H9 (cell line): ENCODE measurements around the gene TYW1. TPM values are rescaled to one million over a fixed set of nuclear protein-coding genes. Genes with fewer than 3 reads are reported as not detected.
"Not testable (repeated sequence)": the region's sequence is repeated elsewhere in the genome, so short reads cannot be mapped to it uniquely, and the experiment has no call there.

ENCODE experiments used
- DNase-seq: peaks from one replicate; pipeline ENCODE4 v3.0.0-alpha.2; 2017
- H2AFZ ChIP-seq: one replicate; pipeline ENCODE4 v1.6.1; 2013; ENCODE audit warnings: mild to moderate bottlenecking, low read length, control low read depth, moderate library complexity
- H2AK5ac ChIP-seq: 2 replicates; pipeline ENCODE4 v1.6.1; 2013; ENCODE audit warnings: low read length, control low read depth, mixed read lengths; ENCODE audit not compliant: insufficient read length
- H2BK120ac ChIP-seq: one replicate; pipeline ENCODE4 v1.6.1; 2013; ENCODE audit warnings: low read depth, mild to moderate bottlenecking, low read length, control low read depth, inconsistent platforms; ENCODE audit not compliant: poor library complexity, severe bottlenecking
- H2BK12ac ChIP-seq: 2 replicates; pipeline ENCODE4 v1.6.1; 2013; ENCODE audit warnings: low read length, control low read depth, mixed read lengths, low read depth; ENCODE audit not compliant: insufficient read length
- H2BK15ac ChIP-seq: 2 replicates; pipeline ENCODE4 v1.6.1; 2013; ENCODE audit warnings: low read depth, low read length, control low read depth
- H2BK20ac ChIP-seq: one replicate; pipeline ENCODE4 v1.6.1; 2013; ENCODE audit warnings: low read depth, mild to moderate bottlenecking, low read length, control low read depth, inconsistent platforms; ENCODE audit not compliant: poor library complexity, severe bottlenecking
- H2BK5ac ChIP-seq: 2 replicates; pipeline ENCODE4 v1.6.1; 2013; ENCODE audit warnings: low read length, control low read depth, mixed read lengths; ENCODE audit not compliant: insufficient read length
- H3K14ac ChIP-seq: 2 replicates; pipeline ENCODE4 v1.6.1; 2013; ENCODE audit warnings: low read length, control low read depth; ENCODE audit not compliant: insufficient read depth
- H3K18ac ChIP-seq: 2 replicates; pipeline ENCODE4 v1.6.1; 2013; ENCODE audit warnings: low read depth, mild to moderate bottlenecking, mixed read lengths, low read length, control low read depth; ENCODE audit not compliant: insufficient read length
- H3K23ac ChIP-seq: 2 replicates; pipeline ENCODE4 v1.6.1; 2013; ENCODE audit warnings: low read length, control low read depth, mixed read lengths, low read depth; ENCODE audit not compliant: insufficient read length
- H3K23me2 ChIP-seq: 2 replicates; pipeline ENCODE4 v1.6.1; 2013; ENCODE audit warnings: low read depth, mild to moderate bottlenecking, mixed read lengths, low read length, control low read depth; ENCODE audit not compliant: insufficient read length, poor library complexity, severe bottlenecking
- H3K27ac ChIP-seq: 2 replicates; pipeline ENCODE4 v1.5.1; 2013; ENCODE audit warnings: low read length, control low read depth, mixed read lengths, low read depth; ENCODE audit not compliant: insufficient read length
- H3K27me3 ChIP-seq: 2 replicates; pipeline ENCODE4 v1.6.1; 2013; ENCODE audit warnings: low read length, control low read depth, inconsistent platforms; ENCODE audit not compliant: insufficient read depth
- H3K4ac ChIP-seq: 2 replicates; pipeline ENCODE4 v1.6.1; 2013; ENCODE audit warnings: low read depth, mild to moderate bottlenecking, control low read depth, inconsistent platforms, low read length, moderate library complexity
- H3K4me1 ChIP-seq: 2 replicates; pipeline ENCODE4 v1.6.1; 2013; ENCODE audit warnings: low read length, control low read depth, inconsistent platforms; ENCODE audit not compliant: insufficient read depth
- H3K4me2 ChIP-seq: 2 replicates; pipeline ENCODE4 v1.6.1; 2013; ENCODE audit warnings: low read length, control low read depth, mixed read lengths; ENCODE audit not compliant: insufficient read length, insufficient read depth
- H3K56ac ChIP-seq: 2 replicates; pipeline ENCODE4 v1.6.1; 2013; ENCODE audit warnings: low read depth, mild to moderate bottlenecking, mixed read lengths, low read length, control low read depth; ENCODE audit not compliant: insufficient read length
- H3K79me1 ChIP-seq: 2 replicates; pipeline ENCODE4 v1.6.1; 2013; ENCODE audit warnings: low read depth, mild to moderate bottlenecking, moderate library complexity, low read length, control low read depth, inconsistent platforms; ENCODE audit not compliant: insufficient read depth, poor library complexity, severe bottlenecking
- H3K79me2 ChIP-seq: 2 replicates; pipeline ENCODE4 v1.6.1; 2013; ENCODE audit warnings: low read length, control low read depth, inconsistent platforms; ENCODE audit not compliant: insufficient read depth
- H3K9ac ChIP-seq: 2 replicates; pipeline ENCODE4 v1.6.1; 2013; ENCODE audit warnings: low read length, control low read depth, mixed read lengths; ENCODE audit not compliant: insufficient read length; ENCODE audit errors: extremely low read depth
- H3K9me3 ChIP-seq: one replicate; pipeline ENCODE4 v1.6.1; 2013; ENCODE audit warnings: low read depth, low read length, inconsistent platforms; ENCODE audit not compliant: control insufficient read depth
- H3T11ph ChIP-seq: one replicate; pipeline ENCODE4 v1.6.1; 2013; ENCODE audit warnings: mild to moderate bottlenecking, low read length, control low read depth, inconsistent platforms
- H4K20me1 ChIP-seq: one replicate; pipeline ENCODE4 v1.6.1; 2013; ENCODE audit not compliant: control insufficient read depth, insufficient read length, insufficient read depth
- H4K5ac ChIP-seq: 2 replicates; pipeline ENCODE4 v1.6.1; 2013; ENCODE audit warnings: low read depth, mild to moderate bottlenecking, mixed read lengths, low read length, control low read depth; ENCODE audit not compliant: insufficient read length
- H4K8ac ChIP-seq: replicated peaks from 2 replicates; pipeline ENCODE4 v1.6.1; 2013; ENCODE audit warnings: low read length, control low read depth, mixed read lengths, low read depth; ENCODE audit not compliant: insufficient read length
- H4K91ac ChIP-seq: 2 replicates; pipeline ENCODE4 v1.6.1; 2013; ENCODE audit warnings: low read depth, mild to moderate bottlenecking, moderate library complexity, mixed read lengths, low read length, control low read depth; ENCODE audit not compliant: insufficient read length
- H3K27ac Mint-ChIP-seq, 3 experiments: 2 replicates in 2 of 3; 3 replicates in 1 of 3; pipeline ENCODE4 v1.8.0; 2020 to 2021; ENCODE audit warnings: mixed read lengths in 3 of 3, mild to moderate bottlenecking in 1 of 3, moderate library complexity in 1 of 3
- H3K27me3 Mint-ChIP-seq: 2 replicates; pipeline ENCODE4 v1.8.0; 2021; ENCODE audit warnings: low read depth, mild to moderate bottlenecking, moderate library complexity, mixed read lengths
- H3K36me3 Mint-ChIP-seq, 3 experiments: 2 replicates in 2 of 3; 3 replicates in 1 of 3; pipeline ENCODE4 v1.8.0; 2020 to 2021; ENCODE audit warnings: low read depth in 3 of 3, mixed read lengths in 3 of 3; ENCODE audit not compliant: insufficient read depth in 1 of 3
- H3K4me1 Mint-ChIP-seq, 2 experiments: 2 replicates each; pipeline ENCODE4 v1.8.0; 2020; ENCODE audit warnings: mixed read lengths in 2 of 2
- H3K4me3 Mint-ChIP-seq, 2 experiments: 2 replicates in 1 of 2; 3 replicates in 1 of 2; pipeline ENCODE4 v1.8.0; 2020 to 2021; ENCODE audit warnings: mild to moderate bottlenecking in 2 of 2, mixed read lengths in 2 of 2, moderate library complexity in 1 of 2
- H3K9me3 Mint-ChIP-seq, 2 experiments: 2 replicates in 1 of 2; 3 replicates in 1 of 2; pipeline ENCODE4 v1.8.0; 2020; ENCODE audit warnings: mild to moderate bottlenecking in 2 of 2, mixed read lengths in 2 of 2, moderate library complexity in 1 of 2
- WGBS: extraction: QIAGEN DNeasy Blood & Tissue Kit; methylation state at CpG from one replicate; pipeline ENCODE4 v1.1.7; 2013; ENCODE audit warnings: missing lambda C conversion rate, low lambda C conversion rate, mixed read lengths; ENCODE audit not compliant: insufficient read length; ENCODE audit errors: extremely low coverage; 5-methylcytosine and 5-hydroxymethylcytosine counted together
- total RNA-seq: library from RNA; stranded (reverse); gene quantifications from 2 replicates; pipeline ENCODE4 v1.2.1, GENCODE V29; 2021

The TYW1 gene
- total RNA-seq, 1 experiment from 2014 or later, result 22.3 TPM

GRCh38 chr7:67076120-67076519 lies 79.5 kb downstream of the TYW1 start:
- H2BK120ac ChIP-seq, H3K27ac ChIP-seq, H3K9me3 ChIP-seq, H3K23me2 ChIP-seq, H3K14ac ChIP-seq, H3K4me3 Mint-ChIP-seq, H3K4me2 ChIP-seq, H3T11ph ChIP-seq, H4K20me1 ChIP-seq, H4K91ac ChIP-seq, H3K4ac ChIP-seq, H3K9ac ChIP-seq, H3K18ac ChIP-seq, H3K27ac Mint-ChIP-seq, H3K4me1 Mint-ChIP-seq, DNase-seq, H3K27me3 ChIP-seq, H2AK5ac ChIP-seq, H2BK5ac ChIP-seq, H2AFZ ChIP-seq, H3K23ac ChIP-seq, H3K79me2 ChIP-seq, H2BK12ac ChIP-seq, H2BK15ac ChIP-seq, H3K56ac ChIP-seq, H3K4me1 ChIP-seq, H3K79me1 ChIP-seq, H3K27me3 Mint-ChIP-seq, H2BK20ac ChIP-seq, H4K5ac ChIP-seq, H4K8ac ChIP-seq: not testable (repeated sequence)
- H3K36me3 Mint-ChIP-seq, result peaks cover 35 to 54% (median 45%) of the 10 kb centered on the region in 3 experiments
- WGBS, result no CpG with 5 or more reads among the region's 2 CpGs
- peaks cover 18 to 37% of the 10 kb centered on the region in 2 experiments for H3K9me3 Mint-ChIP-seq

GRCh38 chr7:67082880-67083279 lies 86.2 kb downstream of the TYW1 start:
- not testable (repeated sequence) for H3T11ph ChIP-seq, H3K27me3 Mint-ChIP-seq, H3K14ac ChIP-seq, H3K4me2 ChIP-seq, H3K9ac ChIP-seq, H2BK120ac ChIP-seq, H3K18ac ChIP-seq, H3K23me2 ChIP-seq, H4K20me1 ChIP-seq, H3K79me1 ChIP-seq, H3K56ac ChIP-seq, H3K4ac ChIP-seq, H4K5ac ChIP-seq, H4K91ac ChIP-seq, H3K23ac ChIP-seq, H3K4me3 Mint-ChIP-seq, H3K79me2 ChIP-seq, H2BK15ac ChIP-seq, H3K4me1 Mint-ChIP-seq, H4K8ac ChIP-seq, H2BK12ac ChIP-seq, H3K27ac ChIP-seq, H2BK20ac ChIP-seq, H2BK5ac ChIP-seq, H3K4me1 ChIP-seq, H2AFZ ChIP-seq, H3K27me3 ChIP-seq, H2AK5ac ChIP-seq, DNase-seq, H3K9me3 ChIP-seq
- peaks cover 4 to 11% of the 10 kb centered on the region in 2 experiments; a peak in 4 of 5 replicates for H3K9me3 Mint-ChIP-seq
- peaks cover 18 to 37% (median 22%) of the 10 kb centered on the region in 3 experiments for H3K36me3 Mint-ChIP-seq
- peak overlapping the region in 1 of 3 experiments; percentile 58; a peak in 1 of 7 replicates for H3K27ac Mint-ChIP-seq
- WGBS, result no CpG with 5 or more reads among the region's 4 CpGs
